Stomach smooth muscle (tissue), 2 donors: ENCODE data around the gene CPPED1.
"Not testable (repeated sequence)": the region's sequence is repeated elsewhere in the genome, so short reads cannot be mapped to it uniquely, and the experiment has no call there.

ENCODE experiments used
- H3K27ac ChIP-seq: one replicate; pipeline ENCODE4 v1.7.0; 2013; ENCODE audit warnings: mild to moderate bottlenecking, low read length, inconsistent platforms
- H3K27me3 ChIP-seq, 2 donors: one replicate each; pipeline ENCODE4 v1.7.0; 2013; ENCODE audit warnings: low read length in 2 of 2; ENCODE audit not compliant: insufficient read depth in 2 of 2, control insufficient read depth in 1 of 2
- H3K36me3 ChIP-seq, 2 donors: one replicate each; pipeline ENCODE4 v1.7.0; 2013; ENCODE audit warnings: low read length in 2 of 2; ENCODE audit not compliant: control insufficient read depth in 2 of 2, insufficient read depth in 2 of 2
- H3K4me1 ChIP-seq: one replicate; pipeline ENCODE4 v1.7.0; 2013; ENCODE audit warnings: low read length; ENCODE audit not compliant: control insufficient read depth, insufficient read depth
- H3K4me3 ChIP-seq, 2 donors: one replicate each; pipeline ENCODE4 v1.7.0; 2013; ENCODE audit warnings: low read length in 2 of 2
- H3K9ac ChIP-seq, 2 donors: one replicate each; pipeline ENCODE4 v1.7.0; 2013; ENCODE audit warnings: low read length in 2 of 2, mild to moderate bottlenecking in 1 of 2
- H3K9me3 ChIP-seq, 2 donors: one replicate each; pipeline ENCODE4 v1.7.0; 2013; ENCODE audit warnings: low read length in 2 of 2; ENCODE audit not compliant: control insufficient read depth in 2 of 2
- donor health status: healthy.
- donor health status: Pancreatic carcinoma.

Gene CPPED1

GRCh38 chr16:12767897-12768296 lies 35.8 kb downstream of the CPPED1 start:
- Histone ChIP-seq H3K27me3 (no peaks in the 10 kb centered on the region), H3K4me3 (no peak overlapping the region), H3K27ac (no peak overlapping the region), H3K4me1 (no peaks in the 10 kb centered on the region), H3K9me3 (no peaks in the 10 kb centered on the region), H3K36me3 (no peaks in the 10 kb centered on the region), H3K9ac (no peak overlapping the region)

DNA sequence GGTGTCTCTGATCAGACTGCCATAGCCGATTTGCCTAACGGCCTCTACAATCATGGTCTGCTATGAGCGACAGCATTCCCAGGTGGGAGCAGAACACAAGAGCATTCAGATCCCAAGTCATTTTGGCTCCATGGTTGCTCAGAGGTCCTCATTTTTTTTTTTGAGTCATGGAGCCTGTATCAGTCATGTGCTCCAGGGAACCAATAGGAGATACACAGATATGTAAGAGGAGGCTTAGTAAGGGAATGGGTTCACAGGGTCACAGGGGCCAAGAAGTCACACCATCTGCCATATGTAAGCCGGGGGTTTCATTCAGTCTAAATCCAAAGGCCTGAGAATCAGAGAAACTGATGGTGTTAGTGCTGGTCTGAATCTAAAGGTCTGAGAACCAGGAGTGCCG lies 36.8 kb downstream of the CPPED1 start:
- H3K9me3 ChIP-seq: no peaks in the 10 kb centered on the region
- H3K27ac ChIP-seq: no peak overlapping the region
- H3K36me3 ChIP-seq: no peaks in the 10 kb centered on the region
- H3K27me3 ChIP-seq: no peaks in the 10 kb centered on the region
- H3K4me1 ChIP-seq: no peaks in the 10 kb centered on the region
- no peak overlapping the region for H3K9ac ChIP-seq
- no peak overlapping the region for H3K4me3 ChIP-seq

- not testable (repeated sequence) for H3K36me3 ChIP-seq, H3K27ac ChIP-seq, H3K4me1 ChIP-seq, H3K4me3 ChIP-seq, H3K9ac ChIP-seq, H3K9me3 ChIP-seq, H3K27me3 ChIP-seq
These were observed 37.5 kb downstream of the CPPED1 start for GRCh38 chr16:12766208-12766607.

DNA sequence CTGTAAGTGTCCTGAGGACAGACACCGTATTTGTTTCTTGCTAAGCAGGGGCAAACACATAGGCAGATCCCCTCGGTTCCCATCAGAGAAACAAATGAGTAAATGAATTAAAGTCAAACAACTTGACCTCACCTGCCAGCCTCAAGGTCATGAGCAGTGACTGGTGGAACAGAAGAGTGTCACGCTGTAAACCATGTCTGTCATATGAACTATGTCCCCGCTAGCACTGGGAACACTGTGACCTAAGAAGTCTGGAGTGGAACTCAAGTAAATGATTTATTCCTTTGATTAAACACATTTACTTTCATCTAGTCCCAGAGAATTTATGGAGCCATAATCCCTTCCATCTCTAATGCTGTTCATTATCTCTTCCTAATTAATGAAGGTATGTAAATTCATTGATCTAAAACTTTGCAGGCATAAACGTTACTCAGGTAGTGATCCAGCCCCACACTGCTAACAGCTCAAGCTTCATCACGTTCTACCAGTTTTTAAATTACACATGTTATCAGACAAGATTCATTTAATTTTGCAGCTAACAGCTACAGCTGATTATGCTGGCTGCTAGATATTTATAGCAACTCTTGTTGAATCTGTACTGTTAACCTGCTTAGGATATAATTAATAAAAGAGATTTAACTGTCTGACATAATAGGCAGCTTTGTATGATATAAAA lies 38.7 kb downstream of the CPPED1 start:
- peaks cover 0 to 3% of the 10 kb centered on the region in 2 donors for H3K36me3 ChIP-seq
- H3K27me3 ChIP-seq: no peaks in the 10 kb centered on the region
- H3K4me1 ChIP-seq: no peaks in the 10 kb centered on the region
- H3K27ac ChIP-seq: no peak overlapping the region
- no peaks in the 10 kb centered on the region for H3K9me3 ChIP-seq
- H3K9ac ChIP-seq: no peak overlapping the region
- no peak overlapping the region for H3K4me3 ChIP-seq

DNA sequence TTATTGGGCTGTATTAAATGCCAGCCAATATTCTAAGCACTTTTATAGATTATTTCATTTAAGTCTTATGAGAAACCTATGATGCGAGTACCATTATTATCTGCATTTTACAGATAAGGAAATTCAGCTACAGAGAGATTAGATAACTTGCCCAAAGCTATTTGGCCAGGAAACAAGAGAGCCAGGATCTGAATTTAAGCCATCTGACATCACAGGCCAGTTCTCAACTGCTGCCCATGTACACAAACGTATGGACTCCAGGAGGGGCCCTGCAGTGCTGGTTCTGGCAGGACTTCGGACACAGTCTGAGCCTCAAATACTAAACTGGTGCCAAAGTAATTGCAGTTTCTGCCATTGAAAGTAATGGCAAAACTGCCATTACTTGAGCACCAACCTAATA lies 40.2 kb downstream of the CPPED1 start:
- Histone ChIP-seq H3K4me1 (peaks cover 2% of the 10 kb centered on the region), H3K9ac (no peak overlapping the region), H3K9me3 (no peaks in the 10 kb centered on the region), H3K4me3 (no peak overlapping the region), H3K27me3 (no peaks in the 10 kb centered on the region), H3K36me3 (peaks cover 0 to 3% of the 10 kb centered on the region in 2 donors), H3K27ac (no peak overlapping the region)

GRCh38 chr16:12760819-12761611 lies 42.7 kb downstream of the CPPED1 start:
- Histone ChIP-seq H3K9ac (no peak overlapping the region), H3K9me3 (no peaks in the 10 kb centered on the region), H3K27ac (no peak overlapping the region), H3K36me3 (peaks cover 0 to 3% of the 10 kb centered on the region in 2 donors), H3K27me3 (no peaks in the 10 kb centered on the region), H3K4me3 (no peak overlapping the region), H3K4me1 (peaks cover 2% of the 10 kb centered on the region)

DNA sequence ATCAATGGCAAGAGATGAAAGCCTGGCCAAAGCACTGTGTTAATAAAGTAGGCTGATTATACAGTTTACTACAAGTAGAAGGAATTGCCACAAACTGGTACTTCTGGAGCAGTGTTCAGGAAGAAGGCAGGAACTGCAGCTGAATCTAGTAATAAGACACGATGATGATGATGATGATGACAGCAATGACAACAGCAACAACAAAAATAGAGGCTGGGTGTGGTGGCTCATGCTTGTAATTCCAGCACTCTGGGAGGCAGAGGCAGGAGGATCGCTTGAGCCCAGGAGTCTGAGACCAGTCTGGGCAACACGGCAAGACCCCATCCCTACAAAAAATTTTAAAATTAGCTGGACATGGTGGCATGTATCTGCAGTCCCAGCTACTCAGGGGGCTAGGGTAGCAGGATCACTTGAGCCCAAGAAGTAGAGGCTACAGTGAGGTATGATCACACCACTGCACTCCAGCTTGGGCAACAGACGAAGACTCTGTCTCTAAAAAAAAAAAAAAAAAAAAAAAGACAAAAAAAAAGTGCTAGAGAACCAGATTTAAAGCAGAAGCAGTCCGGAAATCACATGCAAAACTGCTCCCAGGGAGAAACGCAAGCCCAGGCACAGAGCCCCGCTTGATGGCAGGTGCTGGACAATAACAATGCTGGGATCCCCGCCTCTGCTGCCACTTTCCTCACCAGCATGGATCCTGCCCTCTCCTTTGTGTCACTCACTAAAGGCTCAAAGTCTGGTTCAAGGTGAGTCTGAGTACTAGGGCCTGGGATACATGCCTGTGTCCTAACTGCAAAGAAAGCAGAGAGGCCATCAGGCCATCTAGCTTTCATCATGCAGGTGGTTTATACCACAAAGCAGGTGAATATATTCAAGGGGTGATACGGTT lies 44.8 kb downstream of the CPPED1 start:
- H3K9ac ChIP-seq: no peak overlapping the region
- no peaks in the 10 kb centered on the region for H3K9me3 ChIP-seq
- H3K27ac ChIP-seq: no peak overlapping the region
- no peaks in the 10 kb centered on the region for H3K27me3 ChIP-seq
- peaks cover 0 to 3% of the 10 kb centered on the region in 2 donors for H3K36me3 ChIP-seq
- peaks cover 2% of the 10 kb centered on the region for H3K4me1 ChIP-seq
- H3K4me3 ChIP-seq: no peak overlapping the region

GRCh38 chr16:12758031-12758669 lies 45.5 kb downstream of the CPPED1 start:
- H3K9ac ChIP-seq: no peak overlapping the region
- H3K27ac ChIP-seq: no peak overlapping the region
- no peaks in the 10 kb centered on the region for H3K9me3 ChIP-seq
- peaks cover 2% of the 10 kb centered on the region for H3K4me1 ChIP-seq
- no peaks in the 10 kb centered on the region for H3K27me3 ChIP-seq
- H3K4me3 ChIP-seq: no peak overlapping the region
- H3K36me3 ChIP-seq: peaks cover 0 to 3% of the 10 kb centered on the region in 2 donors

DNA sequence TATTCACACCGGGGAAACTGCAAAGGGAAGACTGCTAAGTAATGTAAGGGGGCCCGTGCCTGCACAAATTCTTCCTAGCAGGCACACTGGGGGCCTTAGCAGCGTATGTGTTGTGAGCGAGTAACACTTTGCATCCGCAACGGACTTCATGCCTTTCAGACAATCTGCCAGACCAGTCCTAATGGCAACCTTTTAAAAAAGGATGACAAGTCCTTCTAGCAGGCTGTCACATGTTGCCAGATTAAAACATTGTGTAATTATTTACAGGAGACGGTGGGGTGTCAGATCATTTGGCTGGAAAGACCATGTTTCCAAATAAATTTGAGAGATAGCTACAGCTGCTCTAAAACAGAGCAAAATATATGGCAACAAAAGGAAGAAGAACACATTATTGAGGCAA lies 46.1 kb downstream of the CPPED1 start:
- H3K9ac ChIP-seq: no peak overlapping the region
- H3K4me1 ChIP-seq: peaks cover 2% of the 10 kb centered on the region
- H3K36me3 ChIP-seq: peaks cover 0 to 3% of the 10 kb centered on the region in 2 donors
- no peak overlapping the region for H3K4me3 ChIP-seq
- H3K27me3 ChIP-seq: no peaks in the 10 kb centered on the region
- no peak overlapping the region for H3K27ac ChIP-seq
- no peaks in the 10 kb centered on the region for H3K9me3 ChIP-seq

- H3K27me3 ChIP-seq: no peaks in the 10 kb centered on the region
- no peak overlapping the region for H3K4me3 ChIP-seq
- no peak overlapping the region for H3K9ac ChIP-seq
- H3K9me3 ChIP-seq: no peaks in the 10 kb centered on the region
- no peaks in the 10 kb centered on the region for H3K36me3 ChIP-seq
- H3K27ac ChIP-seq: no peak overlapping the region
- peaks cover 2% of the 10 kb centered on the region for H3K4me1 ChIP-seq
These were observed 48.7 kb downstream of the CPPED1 start for GRCh38 chr16:12754824-12755543.
